HG02852 (cell line): Measurements from ENCODE around the gene ODC1.
"Not testable (repeated sequence)": the region's sequence is repeated elsewhere in the genome, so short reads cannot be mapped to it uniquely, and the experiment has no call there.

Experiments
- ATAC-seq: cut with Tn5 transposase; IDR thresholded peaks from one replicate; pipeline ENCODE4 v1.9.1; 2021; ENCODE audit warnings: mild to moderate bottlenecking, moderate library complexity; ENCODE audit not compliant: unreplicated experiment

Gene ODC1

GRCh38 chr2:10447895-10448575 is at the start of gene ODC1:
Gene ODC1, minus strand, starts transcription at chr2:10448327. Its CDS starts 3,295 bp downstream, at chr2:10445032.
- peak; percentile 67 for ATAC-seq

- ATAC-seq, result no peak
Observed at GRCh38 chr2:10497797-10498251, 49.7 kb upstream of the ODC1 start.

GRCh38 chr2:10495988-10496313 is 47.8 kb upstream of the ODC1 start:
- no peak for ATAC-seq

DNA sequence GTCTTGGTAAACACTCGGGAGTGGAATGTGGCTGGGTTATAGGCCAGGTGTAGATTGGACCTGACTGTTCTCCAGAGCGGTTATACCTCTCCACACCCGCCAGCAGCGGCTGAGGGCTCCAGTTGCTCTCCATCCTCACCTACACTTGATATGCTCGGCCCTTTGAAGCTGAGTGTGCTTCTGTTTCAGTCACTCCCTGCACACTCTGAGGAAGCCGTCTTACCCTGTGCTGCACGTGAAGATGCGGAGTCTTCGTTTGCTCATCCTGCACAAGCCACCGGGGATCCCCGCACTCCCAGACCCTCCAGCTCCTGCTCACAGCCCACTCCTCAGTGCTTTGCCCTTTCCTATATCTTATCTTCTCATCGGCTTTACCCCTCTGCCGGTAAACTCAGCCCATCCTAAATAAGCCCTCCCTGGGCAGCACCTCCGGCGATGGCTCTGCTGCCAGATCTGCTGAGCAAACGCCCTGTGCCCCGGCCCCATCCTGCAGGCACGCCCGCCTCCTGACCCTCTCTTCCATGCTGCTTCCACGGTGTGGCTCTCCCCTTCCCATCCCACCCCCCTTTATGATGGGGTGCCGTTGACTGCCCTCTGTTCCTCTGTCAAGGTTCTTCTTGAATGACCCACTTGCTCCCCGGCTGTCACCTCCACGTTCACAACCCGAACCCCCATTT is 47.3 kb upstream of the ODC1 start:
- ATAC-seq, result no peak

GRCh38 chr2:10494351-10495066 is 46.4 kb upstream of the ODC1 start:
- no peak for ATAC-seq

DNA sequence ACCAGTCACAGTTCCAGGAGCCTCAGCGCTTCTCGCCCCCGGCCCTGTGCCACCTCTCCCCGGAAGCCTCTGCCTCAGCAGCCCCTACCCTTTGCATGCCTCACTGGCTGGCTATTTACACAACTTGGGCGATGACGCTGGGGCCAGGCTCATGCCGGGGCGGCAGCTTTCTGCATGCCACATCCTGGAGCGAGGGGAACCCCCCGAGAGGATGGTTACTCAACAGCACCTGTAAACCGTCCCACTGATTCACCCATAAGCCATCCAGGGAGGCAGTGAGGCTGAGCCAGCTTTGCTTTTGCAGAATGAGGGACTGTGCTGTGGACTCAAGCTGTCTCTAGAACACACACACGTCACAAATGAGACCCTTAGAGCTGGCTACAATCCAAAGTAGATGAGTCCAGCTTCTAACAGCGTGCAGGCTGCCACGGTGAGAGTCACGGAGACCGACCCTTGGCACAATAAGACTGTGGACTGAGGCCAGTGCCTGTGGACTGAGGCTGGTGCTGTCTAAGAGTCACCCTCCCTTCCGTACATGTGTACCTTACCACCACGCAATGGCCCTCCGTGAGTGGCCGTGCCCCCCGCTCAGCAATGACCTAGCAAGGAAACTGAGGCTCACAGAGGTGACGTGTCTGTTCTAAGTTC is 45.6 kb upstream of the ODC1 start:
- ATAC-seq, result peak; percentile 81

- ATAC-seq, result no peak
Observed at GRCh38 chr2:10493075-10493633, 45.0 kb upstream of the ODC1 start.

GRCh38 chr2:10490806-10491291 is 42.7 kb upstream of the ODC1 start:
- ATAC-seq, result no peak

DNA sequence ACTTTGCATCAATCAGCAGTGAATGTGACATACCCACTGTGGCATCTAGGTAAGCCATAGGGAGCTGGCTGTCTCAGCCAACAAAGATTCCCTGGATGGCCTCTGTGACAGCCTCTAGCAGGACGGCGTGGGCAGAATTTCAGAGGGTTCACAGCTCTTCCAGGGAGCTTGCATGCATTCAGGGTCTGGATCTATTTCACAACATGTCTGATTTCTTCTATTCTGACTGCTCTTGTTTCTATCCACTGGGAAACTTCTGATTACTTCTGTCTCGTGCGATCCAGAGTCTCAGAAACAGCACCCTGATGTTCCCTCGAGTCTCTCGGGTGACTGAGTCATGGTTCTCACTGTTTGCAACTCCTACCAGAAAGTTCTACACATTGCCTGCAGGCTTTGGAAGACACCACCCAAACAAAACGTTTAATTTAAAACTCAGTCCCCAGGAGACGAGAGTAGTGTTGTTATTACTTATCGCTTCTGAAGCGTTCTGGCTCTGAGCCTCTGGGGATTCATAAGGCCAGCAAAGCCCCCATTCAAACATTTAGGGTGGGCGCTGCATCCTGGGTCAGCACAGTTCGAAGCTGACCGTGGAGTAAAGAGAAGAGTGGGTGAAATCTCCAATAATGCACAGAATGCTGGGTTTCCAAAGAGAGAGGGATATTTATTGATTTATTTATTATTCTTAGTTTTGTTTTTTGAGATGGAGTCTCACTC is 41.9 kb upstream of the ODC1 start:
- ATAC-seq, result no peak

DNA sequence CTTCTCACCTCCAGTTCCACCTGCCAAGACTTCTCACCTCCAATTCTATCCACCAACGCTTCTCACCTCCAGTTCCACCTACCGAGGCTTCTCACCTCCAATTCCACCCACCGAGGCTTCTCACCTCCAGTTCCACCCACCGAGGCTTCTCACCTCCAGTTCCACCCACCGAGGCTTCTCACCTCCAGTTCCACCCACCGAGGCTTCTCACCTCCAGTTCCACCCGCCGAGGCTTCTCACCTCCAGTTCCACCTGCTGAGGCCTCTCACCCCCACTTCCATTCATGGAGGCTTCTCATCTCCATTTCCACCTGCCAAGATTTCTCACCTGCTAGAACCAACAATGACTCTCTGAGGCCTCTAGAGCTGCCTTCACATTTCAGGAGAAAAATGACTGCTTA is 40.0 kb upstream of the ODC1 start:
- not testable (repeated sequence) for ATAC-seq

- ATAC-seq, result not testable (repeated sequence)
Observed at GRCh38 chr2:10487741-10488104, 39.6 kb upstream of the ODC1 start.

- ATAC-seq, result no peak
Observed at GRCh38 chr2:10487081-10487740, 39.1 kb upstream of the ODC1 start.

DNA sequence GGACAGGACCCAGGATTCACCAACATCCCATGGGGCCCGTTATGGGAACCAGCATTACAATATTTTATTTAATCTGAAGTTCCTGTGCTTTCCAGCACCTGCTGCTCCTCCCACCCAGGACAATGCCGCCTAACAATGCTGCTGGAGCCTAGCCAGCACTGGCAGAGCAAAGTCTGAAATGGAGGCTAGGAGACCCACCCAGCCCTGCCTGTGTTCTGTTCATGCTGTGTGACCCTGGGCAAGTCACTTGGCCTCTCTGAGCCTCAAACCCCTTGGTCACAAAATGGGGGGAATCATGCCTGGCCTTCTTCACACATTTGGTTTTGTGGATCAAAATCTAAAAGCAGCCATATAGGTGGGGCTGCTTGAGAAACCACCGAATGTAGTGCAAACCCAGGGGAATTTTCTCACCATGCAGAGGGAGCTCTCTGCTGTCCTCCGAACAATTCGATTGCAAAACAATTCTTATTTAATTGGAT is 38.5 kb upstream of the ODC1 start:
- ATAC-seq, result no peak

DNA sequence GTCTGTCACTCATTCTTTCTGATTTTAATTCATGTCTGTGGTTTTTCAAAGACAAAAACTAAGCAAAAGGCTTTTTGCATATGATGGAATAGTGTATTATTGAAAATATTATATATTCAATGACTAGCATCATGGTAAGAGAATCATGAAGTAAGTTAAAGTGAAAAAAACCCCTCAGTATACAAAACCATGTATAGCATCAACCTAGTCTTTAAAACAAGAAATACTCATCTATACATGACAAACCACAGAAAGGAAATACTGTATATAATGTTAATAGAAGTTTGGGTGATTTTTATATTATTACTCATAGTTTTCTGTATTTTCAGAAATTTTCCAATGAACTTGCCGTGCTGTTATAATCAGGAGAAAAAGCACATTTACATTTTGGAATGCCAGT is 38.0 kb upstream of the ODC1 start:
- ATAC-seq, result no peak

DNA sequence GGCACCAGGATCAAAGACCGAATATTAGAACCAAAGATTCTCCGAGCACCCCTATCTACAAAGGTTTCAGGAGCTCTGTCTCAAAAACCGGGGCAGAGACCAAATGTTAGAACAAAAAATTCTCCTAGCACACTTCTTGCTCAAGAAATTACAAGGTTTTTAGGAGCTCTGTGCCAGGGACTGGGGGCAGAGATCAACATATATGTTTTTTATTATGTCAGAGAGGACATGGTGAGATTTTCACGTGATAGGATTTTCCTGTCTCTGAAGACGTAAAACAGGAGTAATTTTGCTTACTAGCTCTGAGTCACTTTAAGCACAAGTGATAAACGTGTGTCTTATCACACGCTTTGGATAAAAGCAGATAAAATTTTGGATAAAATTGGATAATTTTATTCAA is 34.8 kb upstream of the ODC1 start:
- ATAC-seq, result no peak

DNA sequence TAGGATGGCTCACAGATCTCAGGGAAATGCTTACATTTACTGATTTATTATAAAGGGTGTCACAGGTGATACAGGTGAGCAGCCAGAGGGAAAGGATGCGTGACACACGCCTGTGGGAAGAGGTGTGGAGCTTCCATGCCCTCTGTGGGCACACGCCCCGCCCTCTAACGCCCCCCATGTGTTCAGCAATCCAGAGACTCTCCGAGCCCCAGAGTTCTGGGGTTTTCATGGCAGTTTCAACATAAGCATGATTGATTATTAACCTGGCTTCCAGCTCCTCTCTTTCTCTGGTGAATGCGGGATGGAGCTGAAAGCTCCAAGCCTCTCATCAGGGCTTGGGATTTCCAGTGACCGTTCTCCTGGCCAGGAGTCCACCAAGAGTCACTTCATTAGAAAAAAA is 34.3 kb upstream of the ODC1 start:
- ATAC-seq, result no peak

GRCh38 chr2:10481666-10482157 is 33.6 kb upstream of the ODC1 start:
- ATAC-seq, result no peak

- ATAC-seq, result no peak
Observed at GRCh38 chr2:10481055-10481665, 33.0 kb upstream of the ODC1 start.

- no peak for ATAC-seq
Observed at GRCh38 chr2:10480359-10480949, 32.3 kb upstream of the ODC1 start.
